Measurements from ENCODE around the gene SLC4A7.
A peak's percentile ranks its signal among the peaks of the same experiment; 100 is the strongest.
"Not testable (repeated sequence)": the region's sequence is repeated elsewhere in the genome, so short reads cannot be mapped to it uniquely, and the experiment has no call there.

The SLC4A7 gene

DNA sequence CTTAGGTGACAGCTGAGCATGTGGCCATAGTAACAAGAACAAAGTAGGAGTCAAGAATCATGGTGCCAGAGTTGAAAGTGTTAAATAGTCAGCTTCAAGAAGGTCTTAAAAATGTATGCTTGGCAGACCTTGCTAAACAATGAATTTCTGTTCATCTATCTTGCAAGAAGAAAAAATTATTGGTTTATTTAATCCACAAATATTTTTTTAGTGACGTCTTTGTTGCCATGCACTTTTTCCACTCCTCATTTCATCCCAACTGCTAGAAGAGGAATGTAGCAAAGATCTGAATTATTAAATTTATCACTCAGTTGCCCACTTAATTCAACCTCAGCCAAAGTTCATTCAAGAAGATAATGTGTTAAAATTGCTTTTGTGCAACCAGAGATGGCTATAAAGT, 3.2 kb upstream of the SLC4A7 start:
- DNase-seq (ENCODE audit: low spot score) = no peak

DNA sequence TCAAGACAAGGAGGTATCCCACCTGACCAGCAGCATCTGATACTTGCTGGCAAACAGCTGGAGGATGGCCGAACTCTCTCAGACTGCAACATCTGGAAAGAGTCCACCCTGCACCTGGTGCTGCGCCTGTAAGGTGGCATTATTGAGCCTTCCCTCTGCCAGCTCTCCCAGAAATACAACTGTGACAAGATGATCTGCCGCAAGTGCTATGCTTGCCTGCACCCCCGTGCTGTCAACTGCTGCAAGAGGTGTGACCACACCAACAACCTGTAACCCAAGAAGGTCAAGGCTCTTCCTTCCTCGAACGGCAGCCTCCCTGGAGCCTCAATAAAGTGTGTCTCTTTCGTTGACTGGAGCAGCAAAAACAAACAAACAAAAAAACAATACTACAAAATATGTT, 2.2 kb upstream of the SLC4A7 start:
- DNase-seq (ENCODE audit: low spot score) = no peak

DNA sequence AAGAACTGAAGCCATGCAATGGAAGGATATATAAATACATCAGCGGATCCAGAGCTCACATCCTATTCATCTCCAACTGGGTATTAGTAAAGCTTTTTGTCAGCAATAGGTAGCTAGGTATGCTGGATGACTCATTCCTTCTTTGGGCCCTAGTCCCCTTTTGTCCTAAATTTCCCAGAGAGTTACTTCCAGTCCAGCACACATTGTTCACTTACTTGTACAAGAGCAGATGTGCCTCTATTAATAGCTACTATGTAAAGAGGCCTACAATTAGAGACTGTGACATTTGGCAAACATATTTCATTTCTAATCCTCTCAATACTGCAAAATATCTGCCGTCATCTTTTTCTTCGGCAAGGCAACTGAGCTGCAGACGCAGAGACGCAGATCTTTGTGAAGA, 1.7 kb upstream of the SLC4A7 start:
- no peak for DNase-seq (ENCODE audit: low spot score)

- peak; percentile 25 for DNase-seq (ENCODE audit: low spot score)
Measured at GRCh38 chr3:27483117-27484014, 818 bp downstream of the SLC4A7 start.

DNA sequence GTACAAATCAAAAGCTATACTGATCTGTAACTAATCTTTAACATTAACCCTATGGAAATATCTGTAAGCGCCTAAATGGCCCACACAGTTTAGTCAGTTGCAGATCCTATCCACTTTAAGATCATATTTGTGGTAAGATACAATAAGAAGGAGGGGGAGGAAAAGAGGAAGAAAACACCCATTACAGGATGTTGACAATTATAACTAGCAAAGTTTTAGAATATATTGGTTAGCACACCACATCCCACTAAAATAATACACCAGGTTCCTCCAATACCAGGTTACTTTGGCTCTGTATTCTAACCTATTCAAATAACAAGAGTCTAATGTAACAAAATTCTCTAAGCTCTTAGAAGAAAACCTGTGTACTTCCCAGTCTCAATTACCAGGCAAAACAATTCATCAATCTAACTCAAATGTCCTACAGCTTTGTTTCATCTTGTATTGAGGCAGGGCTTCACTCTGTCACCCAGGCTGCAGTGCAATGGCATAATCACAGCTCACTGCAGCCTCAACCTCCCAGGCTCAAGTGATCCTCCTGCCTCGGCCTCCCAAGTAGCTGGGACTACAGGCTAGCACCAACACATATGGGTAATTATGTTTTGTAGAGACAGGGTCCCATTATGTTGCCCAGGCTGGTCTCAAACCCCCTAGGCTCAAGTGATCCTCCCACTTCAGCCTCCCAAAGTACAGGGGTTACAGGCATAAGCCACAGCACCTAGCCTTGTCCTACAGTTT, 4.2 kb downstream of the SLC4A7 start:
- DNase-seq (ENCODE audit: low spot score) = no peak

DNA sequence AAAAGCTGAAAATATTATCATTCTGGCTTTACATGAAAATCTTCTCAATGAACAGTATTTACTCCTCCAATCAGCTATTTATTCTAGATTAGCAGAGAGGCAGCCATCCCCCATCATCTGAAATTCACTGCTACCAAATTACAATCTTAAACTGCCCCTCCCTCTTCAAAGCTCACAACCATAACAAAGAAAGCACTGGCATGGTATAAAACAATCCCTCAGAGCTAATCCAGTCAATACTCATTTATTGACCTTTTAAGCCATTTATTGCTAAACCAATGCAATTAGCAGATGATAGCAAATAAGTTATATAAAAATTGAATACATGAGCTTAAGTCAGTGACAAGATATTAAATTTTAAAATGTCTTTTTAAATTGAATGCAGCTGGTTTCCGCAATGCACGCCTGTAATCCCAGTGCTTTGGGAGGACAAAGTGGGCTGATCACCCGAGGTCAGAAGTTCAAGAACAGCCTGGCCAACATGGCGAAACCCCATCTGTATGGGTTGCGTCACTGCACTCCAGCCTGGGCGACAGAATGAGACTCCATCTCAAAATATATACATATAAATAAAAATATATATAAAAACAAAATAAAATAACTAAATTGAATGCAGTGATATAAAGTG, 12.1 kb downstream of the SLC4A7 start:
- DNase-seq (ENCODE audit: low spot score) = no peak

DNA sequence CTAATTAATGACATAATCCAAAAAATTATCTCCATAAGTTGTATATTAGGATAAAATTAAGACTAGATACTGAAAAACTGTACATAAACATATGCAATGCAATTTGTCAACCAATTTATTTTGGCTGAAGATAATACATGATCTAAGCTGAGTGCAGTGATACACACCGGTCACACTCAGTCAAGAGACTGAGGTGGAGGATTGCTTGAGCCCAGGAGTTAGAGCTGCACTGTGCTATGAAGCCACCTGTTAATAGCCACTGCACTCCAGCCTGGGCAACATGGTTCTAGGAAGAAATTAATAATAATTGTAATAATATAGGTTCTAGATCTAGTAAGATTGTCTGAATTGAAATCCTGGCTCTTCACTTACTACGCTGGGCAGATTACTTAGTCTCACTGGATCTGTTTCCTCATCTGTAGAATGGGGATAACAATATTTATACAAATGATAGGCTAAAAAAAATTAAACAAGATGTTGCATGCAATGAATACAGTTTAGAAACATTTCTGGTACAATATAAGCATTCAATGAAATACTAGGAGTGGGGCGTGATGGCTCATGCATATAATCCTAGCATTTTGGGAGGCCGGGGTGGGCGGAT, 15.8 kb downstream of the SLC4A7 start:
- no peak for DNase-seq (ENCODE audit: low spot score)

DNA sequence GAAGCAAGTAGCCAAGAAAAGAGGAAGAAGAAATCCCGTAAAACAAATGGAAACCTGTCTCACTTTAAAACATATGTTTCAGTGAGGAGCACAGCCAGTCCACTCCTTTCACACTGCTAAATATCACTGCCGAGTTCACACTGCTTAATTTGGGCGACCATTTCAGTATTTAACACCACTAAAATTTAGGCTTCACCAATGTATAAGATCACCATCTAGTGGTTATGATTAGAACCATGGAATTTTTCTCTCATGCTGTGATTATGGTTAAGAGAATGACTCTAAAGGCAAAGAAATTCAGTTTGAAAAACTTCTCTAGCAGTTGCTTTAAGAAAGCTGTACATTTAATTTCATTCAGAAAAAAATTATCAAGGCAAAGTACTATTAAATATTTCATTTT, 16.6 kb downstream of the SLC4A7 start:
- peak; percentile 59 for DNase-seq (ENCODE audit: low spot score)

- DNase-seq (ENCODE audit: low spot score) = no peak
Measured at GRCh38 chr3:27464646-27465045, 19.5 kb downstream of the SLC4A7 start.

DNA sequence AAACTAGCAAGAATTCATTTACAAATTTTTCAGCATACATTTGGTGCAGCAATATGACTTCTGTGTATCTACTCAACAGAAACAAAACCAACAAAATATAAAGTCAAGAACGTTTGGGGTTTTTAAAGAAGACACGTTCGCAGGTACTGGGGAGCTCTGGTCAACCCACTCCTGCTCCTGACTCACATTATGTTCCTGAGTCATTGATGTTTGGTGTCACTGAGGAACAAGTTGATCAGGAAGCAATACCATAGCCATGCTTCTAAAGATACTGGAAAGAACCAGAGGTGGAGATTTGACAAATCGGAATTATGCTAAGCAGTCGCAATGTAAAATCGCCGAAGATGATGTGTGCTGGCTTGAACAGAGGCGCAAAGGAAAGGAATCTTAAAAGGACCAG, 22.0 kb downstream of the SLC4A7 start:
- no peak for DNase-seq (ENCODE audit: low spot score)

GRCh38 chr3:27458929-27459328, 25.3 kb downstream of the SLC4A7 start:
- no peak for DNase-seq (ENCODE audit: low spot score)

- DNase-seq (ENCODE audit: low spot score) = no peak
Measured at GRCh38 chr3:27456554-27456953, 27.6 kb downstream of the SLC4A7 start.

DNA sequence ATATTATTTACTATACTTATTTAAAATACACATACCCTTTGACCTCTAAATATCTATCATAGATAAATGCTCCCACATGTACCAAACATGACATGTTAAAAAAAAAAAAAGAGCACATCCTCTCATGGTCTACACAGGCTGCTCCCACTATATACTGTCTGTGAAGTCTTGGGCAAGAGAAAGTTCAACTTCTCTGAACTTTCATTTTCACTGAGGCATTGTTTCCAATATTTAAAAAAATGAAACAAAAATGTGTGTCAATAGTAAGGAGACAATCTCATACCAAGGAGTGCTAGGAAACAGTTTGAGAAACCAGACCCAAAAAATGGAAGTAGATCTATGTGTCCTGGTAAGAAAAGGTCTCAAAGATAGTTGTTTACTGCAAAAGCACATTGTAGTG, 29.3 kb downstream of the SLC4A7 start:
- no peak for DNase-seq (ENCODE audit: low spot score)

- DNase-seq (ENCODE audit: low spot score) = no peak
Measured at GRCh38 chr3:27454461-27454860, 29.7 kb downstream of the SLC4A7 start.

DNA sequence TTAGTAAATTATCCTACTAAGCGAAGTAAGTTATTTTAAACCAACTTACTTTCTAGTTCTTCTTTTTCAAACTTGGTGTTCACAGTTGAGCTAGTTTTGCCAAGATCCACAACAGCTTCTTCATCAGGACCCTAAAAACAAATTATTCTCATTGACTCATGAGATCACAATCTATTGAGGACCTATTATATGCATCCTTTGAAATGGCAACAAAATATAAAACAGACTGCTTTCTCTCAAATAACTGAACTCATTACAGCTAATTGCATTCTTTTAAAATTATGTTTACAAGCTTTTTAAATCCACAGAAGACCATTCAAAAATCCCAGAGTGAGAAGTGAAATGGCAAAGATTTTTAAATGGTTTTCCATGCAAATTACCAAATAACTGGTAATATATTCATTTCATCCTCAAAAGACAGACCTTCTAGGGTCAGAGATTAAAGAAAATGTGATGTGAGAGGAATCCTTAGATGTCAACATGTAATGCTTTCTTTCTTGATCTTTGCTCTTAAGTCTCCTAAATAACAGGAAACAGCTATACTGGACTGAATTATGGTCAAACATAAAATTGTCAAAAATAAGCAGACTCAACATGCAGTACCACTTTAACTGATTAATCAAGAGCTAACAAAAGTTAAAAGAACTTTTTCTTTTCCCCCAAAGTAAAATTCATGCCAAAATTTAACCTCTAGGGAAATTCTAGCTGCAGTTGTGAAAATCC, 31.7 kb downstream of the SLC4A7 start:
- no peak for DNase-seq (ENCODE audit: low spot score)

DNA sequence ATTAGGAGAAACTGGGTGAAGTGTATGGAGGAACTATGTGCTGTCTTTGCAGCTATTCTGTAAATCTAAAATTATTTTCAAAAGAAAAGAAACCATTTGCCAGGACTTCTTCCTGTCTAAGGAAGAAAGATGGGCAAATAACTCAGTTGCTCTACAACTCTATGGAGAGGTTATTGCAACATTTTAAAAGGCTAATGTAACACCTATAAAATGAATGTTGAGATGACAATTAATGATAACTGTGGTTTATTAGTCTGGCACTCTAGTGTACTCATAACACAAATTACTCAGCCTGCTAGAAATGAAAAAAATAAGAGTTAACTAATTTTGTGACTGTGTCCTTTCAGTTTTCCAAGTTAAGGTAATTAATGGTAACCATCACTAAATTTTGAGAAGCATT, 32.3 kb downstream of the SLC4A7 start:
- DNase-seq (ENCODE audit: low spot score) = no peak

GRCh38 chr3:27451251-27451650, 32.9 kb downstream of the SLC4A7 start:
- DNase-seq (ENCODE audit: low spot score) = no peak

DNA sequence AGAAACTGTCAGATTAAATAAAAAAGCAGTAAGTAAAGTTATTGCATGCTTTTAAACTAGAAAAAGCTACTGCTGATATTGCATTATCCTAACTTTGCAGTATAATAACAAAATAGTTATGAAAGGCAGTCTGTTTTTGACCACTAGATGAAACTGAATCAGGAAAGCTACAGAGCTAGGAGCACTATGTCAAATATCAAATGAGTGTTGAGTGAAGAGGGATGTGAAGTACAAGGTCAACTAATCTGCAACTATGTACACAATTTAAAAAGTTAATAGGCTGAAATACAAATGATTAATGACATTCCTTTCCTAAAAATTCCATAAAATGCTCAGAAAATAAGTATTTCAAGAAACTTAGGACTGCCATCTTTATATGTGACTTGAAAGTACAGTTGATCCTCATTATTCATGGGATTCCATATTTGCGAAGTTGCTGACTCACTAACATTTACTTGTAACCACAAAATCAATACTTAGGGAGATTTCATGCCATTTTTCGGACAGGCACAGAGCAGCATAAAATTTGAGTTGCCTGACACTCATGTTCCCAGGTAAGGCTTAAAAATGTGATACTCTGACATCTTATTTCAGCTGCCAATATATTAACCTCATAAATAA, 34.5 kb downstream of the SLC4A7 start:
- no peak for DNase-seq (ENCODE audit: low spot score)

DNA sequence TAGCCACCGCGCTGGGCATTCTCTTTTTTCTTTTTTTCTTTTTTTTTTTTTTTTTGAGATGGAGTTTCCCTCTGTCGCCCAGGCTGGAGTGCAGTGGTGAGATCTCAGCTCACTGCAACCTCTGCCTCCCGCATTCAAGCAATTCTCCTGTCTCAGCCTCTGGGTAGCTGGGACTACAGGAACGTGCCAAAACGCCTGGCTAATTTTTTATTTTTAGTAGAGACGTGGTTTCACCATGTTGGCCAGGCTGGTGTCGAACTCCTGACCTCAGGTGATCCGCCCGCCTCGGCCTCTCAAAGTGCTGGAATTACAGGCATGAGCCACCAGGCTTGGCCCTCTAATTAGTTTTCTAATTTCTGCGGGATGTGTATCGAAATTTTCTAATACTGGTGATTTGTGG, 41.2 kb downstream of the SLC4A7 start:
- not testable (repeated sequence) for DNase-seq (ENCODE audit: low spot score)

DNA sequence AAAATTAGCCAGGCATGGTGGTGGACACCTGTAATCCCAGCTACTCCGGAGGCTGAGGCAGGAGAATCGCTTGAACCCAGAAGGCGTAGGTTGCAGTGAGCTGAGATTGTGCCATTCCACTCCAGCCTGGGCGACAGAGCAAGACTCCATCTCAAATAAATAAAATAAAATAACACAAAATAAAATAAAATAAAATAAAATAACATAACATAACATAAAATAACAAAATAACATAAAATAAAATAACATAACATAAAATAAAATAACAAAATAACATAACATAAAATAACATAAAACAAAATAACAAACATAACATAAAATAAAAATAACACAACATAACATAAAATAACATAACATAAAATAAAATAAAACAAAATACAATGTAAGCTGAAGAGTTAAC, 45.8 kb downstream of the SLC4A7 start:
- not testable (repeated sequence) for DNase-seq (ENCODE audit: low spot score)

- no peak for DNase-seq (ENCODE audit: low spot score)
Measured at GRCh38 chr3:27431116-27431515, 53.1 kb downstream of the SLC4A7 start.

All from germinal center (tissue), 1 donor.